ENCODE measurements around the gene RAB6B.
A peak's percentile ranks its signal among the peaks of the same experiment; 100 is the strongest.

The RAB6B gene

GRCh38 chr3:133932009-133932408 lies 36.3 kb upstream of the RAB6B start:
- intact Hi-C loops (cut with DNase I), result loop anchor here (5.0 kb wide), 1 partner anchor 280 kb away; no protein-coding TSS in a partner anchor

GRCh38 chr3:133931084-133931483 lies 35.4 kb upstream of the RAB6B start:
- no peak for DNase-seq
- intact Hi-C loops (cut with DNase I), result loop anchor here (5.0 kb wide), 1 partner anchor 281 kb away; no protein-coding TSS in a partner anchor

More at GRCh38 chr3:133932009-133932408, 36.3 kb upstream of the RAB6B start:
- DNase-seq, result peak in 1 of 10 donors; percentile 59

GRCh38 chr3:133930341-133930933 lies 34.8 kb upstream of the RAB6B start:
- DNase-seq, result peak in 1 of 10 donors; percentile 48
- intact Hi-C loops (cut with DNase I), result loop anchor here (5.0 kb wide), 1 partner anchor 282 kb away; no protein-coding TSS in a partner anchor

GRCh38 chr3:133928903-133929607 lies 33.4 kb upstream of the RAB6B start:
- intact Hi-C loops (cut with DNase I), result loop anchor here (10.0 kb wide), 2 partner anchors 264 to 546 kb away; partner anchors contain the start of gene TOPBP1
- DNase-seq, result peak in 1 of 10 donors; percentile 59

- no peak for DNase-seq
- intact Hi-C loops (cut with DNase I), result loop anchor here (10.0 kb wide), 2 partner anchors 264 to 546 kb away; partner anchors contain the start of gene TOPBP1
Measured at GRCh38 chr3:133928136-133928893, 32.6 kb upstream of the RAB6B start.

GRCh38 chr3:133927540-133928066 lies 31.9 kb upstream of the RAB6B start:
- intact Hi-C loops (cut with DNase I), result loop anchor here (1.0 to 10.0 kb wide), 3 partner anchors 108 to 547 kb away; partner anchors contain the start of gene TOPBP1
- DNase-seq, result peak in 7 of 10 donors; percentile 34 to 93 (median 47)

GRCh38 chr3:133926736-133927539 lies 31.3 kb upstream of the RAB6B start:
- intact Hi-C loops (cut with DNase I), result loop anchor here (1.0 to 10.0 kb wide), 3 partner anchors 108 to 548 kb away; partner anchors contain the start of gene TOPBP1
- DNase-seq, result peak in 2 of 10 donors; percentile 76 to 87

- intact Hi-C loops (cut with DNase I), result loop anchor here (10.0 kb wide), 2 partner anchors 261 to 549 kb away; partner anchors contain the start of gene TOPBP1
- peak in 1 of 10 donors; percentile 75 for DNase-seq
Measured at GRCh38 chr3:133925960-133926735, 30.5 kb upstream of the RAB6B start.

GRCh38 chr3:133924041-133924440 lies 28.4 kb upstream of the RAB6B start:
- intact Hi-C loops (cut with DNase I), result loop anchor here (10.0 kb wide), 2 partner anchors 259 to 551 kb away; partner anchors contain the start of gene TOPBP1
- no peak for DNase-seq

GRCh38 chr3:133921592-133921991 lies 25.9 kb upstream of the RAB6B start:
- no peak for DNase-seq
- intact Hi-C loops (cut with DNase I), result loop anchor here (10.0 kb wide), 2 partner anchors 257 to 553 kb away; partner anchors contain the start of gene TOPBP1

GRCh38 chr3:133917144-133917543 lies 21.5 kb upstream of the RAB6B start:
- DNase-seq, result no peak
- intact Hi-C loops (cut with DNase I), result no loop called here

GRCh38 chr3:133915685-133916658 lies 20.3 kb upstream of the RAB6B start:
- DNase-seq, result no peak
- intact Hi-C loops (cut with DNase I), result no loop called here

GRCh38 chr3:133914839-133915600 lies 19.3 kb upstream of the RAB6B start:
- intact Hi-C loops (cut with DNase I), result no loop called here
- no peak for DNase-seq

GRCh38 chr3:133910422-133910821 lies 14.7 kb upstream of the RAB6B start:
- no peak for DNase-seq

GRCh38 chr3:133905376-133905775 lies 9.7 kb upstream of the RAB6B start:
- intact Hi-C loops (cut with DNase I), result no loop called here
- peak in 1 of 10 donors; percentile 29 for DNase-seq

More at GRCh38 chr3:133910422-133910821, 14.7 kb upstream of the RAB6B start:
- intact Hi-C loops (cut with DNase I), result no loop called here

GRCh38 chr3:133901847-133902246 lies 6.2 kb upstream of the RAB6B start:
- intact Hi-C loops (cut with DNase I), result no loop called here
- no peak for DNase-seq

GRCh38 chr3:133901083-133901482 lies 5.4 kb upstream of the RAB6B start:
- no peak for DNase-seq
- intact Hi-C loops (cut with DNase I), result no loop called here

All from posterior cingulate gyrus (tissue), 11 donors.